GM10266 (cell line): ENCODE data around the gene CCR9.

Experiments used
- DNase-seq: peaks from one replicate; pipeline ENCODE4 v3.0.0; 2012; ENCODE audit errors: extremely low spot score
- CTCF ChIP-seq: IDR thresholded peaks from 2 replicates; pipeline ENCODE4 v1.5.1; 2012; ENCODE audit warnings: mild to moderate bottlenecking, low read depth; ENCODE audit not compliant: control insufficient read depth, insufficient read depth; ENCODE audit errors: missing control alignments

CCR9 gene, protein sequence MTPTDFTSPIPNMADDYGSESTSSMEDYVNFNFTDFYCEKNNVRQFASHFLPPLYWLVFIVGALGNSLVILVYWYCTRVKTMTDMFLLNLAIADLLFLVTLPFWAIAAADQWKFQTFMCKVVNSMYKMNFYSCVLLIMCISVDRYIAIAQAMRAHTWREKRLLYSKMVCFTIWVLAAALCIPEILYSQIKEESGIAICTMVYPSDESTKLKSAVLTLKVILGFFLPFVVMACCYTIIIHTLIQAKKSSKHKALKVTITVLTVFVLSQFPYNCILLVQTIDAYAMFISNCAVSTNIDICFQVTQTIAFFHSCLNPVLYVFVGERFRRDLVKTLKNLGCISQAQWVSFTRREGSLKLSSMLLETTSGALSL

GRCh38 chr3:45885979-45886705 is at the start of gene CCR9:
TSS of gene CCR9 (plus strand) at chr3:45886543. CDS start at chr3:45894934, 8,391 bp downstream.
- no peak for DNase-seq
- no peak for TF ChIP-seq CTCF

- DNase-seq: no peak
- TF ChIP-seq CTCF: no peak
These were observed 47.9 kb upstream of the CCR9 start for GRCh38 chr3:45838466-45838865.

DNA sequence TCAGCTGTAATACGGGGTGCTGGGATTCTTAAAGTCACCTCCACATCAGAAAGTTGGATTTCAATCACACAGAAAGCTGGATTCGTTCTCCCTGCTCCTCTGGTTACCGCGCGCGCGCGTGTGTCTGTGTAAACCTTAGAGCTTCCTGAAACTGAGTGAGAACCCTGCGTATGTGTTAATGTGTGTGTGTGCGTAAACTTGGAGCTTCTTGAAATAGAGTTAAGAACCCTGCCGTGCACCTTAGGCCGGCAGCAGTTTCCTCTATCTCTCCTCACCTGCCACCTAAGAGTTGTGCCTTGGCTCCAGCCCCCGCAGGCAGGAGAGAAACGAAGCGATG is 45.0 kb upstream of the CCR9 start:
- DNase-seq: no peak
- TF ChIP-seq CTCF: no peak

DNA sequence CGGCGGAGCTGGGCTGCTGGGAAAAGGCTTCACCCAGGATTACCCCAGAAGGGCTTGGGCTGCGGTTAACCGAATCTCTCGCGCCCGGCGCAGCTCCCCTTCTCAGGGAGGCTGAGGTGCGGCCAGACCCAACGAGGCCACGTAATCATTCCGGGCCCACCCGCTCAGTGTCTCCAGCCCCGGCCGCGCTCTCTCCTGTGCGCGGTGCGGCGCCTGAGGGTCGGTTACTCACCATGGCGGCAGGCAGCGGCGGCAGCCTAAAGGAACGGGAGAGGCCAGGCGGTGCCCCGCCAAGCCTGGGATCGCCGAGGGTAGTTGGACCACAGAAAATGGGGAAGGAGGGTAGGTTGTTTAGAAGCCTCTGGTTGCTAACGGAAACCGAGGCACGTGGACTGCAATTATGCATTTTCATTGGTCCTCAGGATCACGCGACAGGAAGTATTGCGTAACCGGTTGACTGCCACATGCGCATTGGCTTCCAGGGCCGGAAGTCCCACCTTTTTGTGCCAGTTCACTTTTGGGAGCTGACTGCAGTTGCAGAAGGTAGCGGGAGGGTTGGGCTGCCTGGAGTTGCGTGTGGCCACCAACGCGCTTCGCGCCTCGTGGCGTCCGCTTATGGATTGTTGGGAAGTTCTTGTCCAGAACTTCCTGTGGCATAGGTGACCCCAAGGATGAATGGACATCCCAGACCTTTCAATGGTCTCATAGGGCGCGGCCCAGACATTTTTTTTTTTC is 44.4 kb upstream of the CCR9 start, which contains the start of gene LZTFL1:
LZTFL1 (minus strand) TSS at position 363 of the 735 bp plus-strand sequence; CDS start at position 235, 128 bp downstream.
- no peak for TF ChIP-seq CTCF
- DNase-seq: peak; percentile 87

DNA sequence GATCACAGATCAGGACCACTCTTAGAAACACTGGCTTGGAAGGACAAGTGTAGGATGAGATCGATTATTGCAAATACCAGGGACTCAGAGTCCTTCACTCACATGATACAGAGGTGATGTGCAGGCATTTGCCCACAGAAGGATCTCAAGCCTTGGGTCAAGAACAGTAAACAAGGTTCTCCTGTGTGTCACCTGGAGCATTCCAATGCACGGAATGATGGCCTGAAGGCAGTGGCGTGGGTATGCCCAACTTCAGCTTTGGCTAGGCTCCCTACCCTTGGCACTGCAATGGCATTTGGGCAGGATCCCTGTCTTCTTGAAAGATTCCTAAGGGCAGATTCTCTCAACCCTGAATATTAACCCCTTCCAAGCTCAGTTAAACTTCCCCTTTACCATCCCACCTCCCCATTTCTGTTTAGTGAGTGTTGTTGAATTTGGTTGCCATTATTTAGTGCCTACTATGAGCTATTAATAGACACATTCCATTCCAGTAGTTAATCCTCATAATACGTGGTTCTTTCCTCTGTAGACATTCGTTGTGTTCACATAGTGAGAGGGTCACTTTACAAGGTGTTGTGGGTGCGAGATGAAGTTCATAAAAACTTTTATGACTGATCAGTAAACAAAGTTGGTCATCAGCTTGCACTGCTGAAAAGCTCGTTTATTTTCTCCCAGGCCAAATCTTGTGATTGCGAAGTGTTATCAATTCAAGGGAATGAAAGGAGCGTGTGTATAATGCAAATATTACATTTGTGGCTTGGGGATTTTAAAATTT is 43.3 kb upstream of the CCR9 start:
- DNase-seq: no peak
- TF ChIP-seq CTCF: no peak

DNA sequence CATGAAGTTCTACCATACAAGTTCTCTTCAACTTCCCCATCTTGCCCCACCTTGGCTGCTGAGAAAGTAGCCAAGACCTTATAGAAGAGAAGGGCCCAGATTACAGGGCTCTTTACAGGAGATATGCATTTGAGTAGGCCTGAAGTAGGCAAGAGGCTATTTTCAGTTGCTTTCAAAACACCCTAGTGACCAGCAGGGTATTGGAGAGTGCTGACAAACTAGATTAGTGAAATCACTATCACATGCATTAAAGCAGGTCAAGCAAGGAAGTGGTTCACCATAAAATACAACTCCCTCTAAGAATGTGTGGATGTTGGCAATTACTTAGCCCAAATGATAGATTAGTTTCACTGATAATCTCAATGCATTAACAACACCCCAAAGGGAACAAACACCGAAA is 41.7 kb upstream of the CCR9 start:
- no peak for DNase-seq

More for the DNA sequence above, 41.7 kb upstream of the CCR9 start:
- no peak for TF ChIP-seq CTCF
